Endothelial cell (in vitro differentiated cells): Measurements from ENCODE around the gene ARHGAP24. TPM values are rescaled to one million over a fixed set of nuclear protein-coding genes. Genes with fewer than 3 reads are reported as not detected.
"Not testable (repeated sequence)": the region's sequence is repeated elsewhere in the genome, so short reads cannot be mapped to it uniquely, and the experiment has no call there.

Experiments
- DNase-seq: peaks from one replicate; pipeline ENCODE4 v3.0.0; 2021; ENCODE audit warnings: low spot score
- H3K27ac Mint-ChIP-seq: one replicate; pipeline ENCODE4 v1.8.0; 2021; ENCODE audit warnings: mixed read lengths, inconsistent platforms; ENCODE audit not compliant: unreplicated experiment
- H3K27me3 Mint-ChIP-seq: one replicate; pipeline ENCODE4 v1.8.0; 2021; ENCODE audit warnings: mild to moderate bottlenecking, moderate library complexity, mixed read lengths, inconsistent platforms; ENCODE audit not compliant: unreplicated experiment
- H3K36me3 Mint-ChIP-seq: one replicate; pipeline ENCODE4 v1.8.0; 2021; ENCODE audit warnings: mild to moderate bottlenecking, low read depth, mixed read lengths, inconsistent platforms; ENCODE audit not compliant: unreplicated experiment
- H3K4me1 Mint-ChIP-seq: one replicate; pipeline ENCODE4 v1.8.0; 2021; ENCODE audit warnings: mild to moderate bottlenecking, mixed read lengths, inconsistent platforms; ENCODE audit not compliant: unreplicated experiment
- H3K4me3 Mint-ChIP-seq: one replicate; pipeline ENCODE4 v1.8.0; 2021; ENCODE audit warnings: mild to moderate bottlenecking, mixed read lengths, inconsistent platforms; ENCODE audit not compliant: unreplicated experiment
- H3K9me3 Mint-ChIP-seq: one replicate; pipeline ENCODE4 v1.8.0; 2021; ENCODE audit warnings: mixed read lengths, inconsistent platforms; ENCODE audit not compliant: unreplicated experiment
- CTCF ChIP-seq: fragments of 200-600 bp; sonication (generic); IDR thresholded peaks from one replicate; pipeline ENCODE4 v1.5.0; 2021; ENCODE audit warnings: antibody characterized with exemption; ENCODE audit not compliant: unreplicated experiment
- total RNA-seq: library from RNA; stranded (reverse); fragmentation: NEBNext Ultra II Directional; extraction: Animal tissue kit (Norgen Biotek cat#: 25700); gene quantifications from one replicate; pipeline ENCODE4 v1.2.1, GENCODE V29; 2021; ENCODE audit not compliant: unreplicated experiment

Gene ARHGAP24
- total RNA-seq, 1 donor from 2014 or later = 5.0 TPM

GRCh38 chr4:85658766-85659439 is 184.0 kb downstream of the ARHGAP24 start:
- Mint-ChIP-seq H3K9me3 (no peaks in the 10 kb centered on the region), H3K27me3 (no peaks in the 10 kb centered on the region)
- no peak for DNase-seq

GRCh38 chr4:85659610-85660218 is 184.8 kb downstream of the ARHGAP24 start:
- Mint-ChIP-seq H3K27ac (no peak overlapping the region), H3K4me1 (no peaks in the 10 kb centered on the region), H3K9me3 (no peaks in the 10 kb centered on the region), H3K27me3 (no peaks in the 10 kb centered on the region), H3K36me3 (no peaks in the 10 kb centered on the region), H3K4me3 (no peak overlapping the region)
- DNase-seq = no peak
- no peak for TF ChIP-seq CTCF

More at GRCh38 chr4:85658766-85659439, 184.0 kb downstream of the ARHGAP24 start:
- H3K4me1 Mint-ChIP-seq = no peaks in the 10 kb centered on the region
- no peak overlapping the region for H3K27ac Mint-ChIP-seq
- no peaks in the 10 kb centered on the region for H3K36me3 Mint-ChIP-seq
- no peak for TF ChIP-seq CTCF
- no peak overlapping the region for H3K4me3 Mint-ChIP-seq

GRCh38 chr4:85666625-85667024 is 191.7 kb downstream of the ARHGAP24 start:
- not testable (repeated sequence) for DNase-seq, H3K4me1 Mint-ChIP-seq, H3K4me3 Mint-ChIP-seq, H3K27me3 Mint-ChIP-seq, H3K27ac Mint-ChIP-seq, H3K9me3 Mint-ChIP-seq
- H3K36me3 Mint-ChIP-seq = peaks cover 12% of the 10 kb centered on the region

GRCh38 chr4:85669204-85669603 is 194.3 kb downstream of the ARHGAP24 start:
- H3K4me1 Mint-ChIP-seq = peaks cover 8% of the 10 kb centered on the region
- H3K27ac Mint-ChIP-seq = no peak overlapping the region
- H3K4me3 Mint-ChIP-seq = no peak overlapping the region
- peaks cover 5% of the 10 kb centered on the region for H3K9me3 Mint-ChIP-seq
- DNase-seq = no peak
- H3K27me3 Mint-ChIP-seq = no peaks in the 10 kb centered on the region
- no peak for TF ChIP-seq CTCF
- H3K36me3 Mint-ChIP-seq = peaks cover 12% of the 10 kb centered on the region

- Mint-ChIP-seq H3K9me3 (peaks cover 5% of the 10 kb centered on the region), H3K27me3 (no peaks in the 10 kb centered on the region), H3K27ac (no peak overlapping the region), H3K4me3 (no peak overlapping the region), H3K36me3 (peaks cover 12% of the 10 kb centered on the region), H3K4me1 (peaks cover 8% of the 10 kb centered on the region)
- TF ChIP-seq CTCF = no peak
- no peak for DNase-seq
Observed at GRCh38 chr4:85669992-85670548, 195.1 kb downstream of the ARHGAP24 start.
